H1 (cell line): ENCODE measurements around the gene CKLF. TPM values are rescaled to one million over a fixed set of nuclear protein-coding genes. Genes with fewer than 3 reads are reported as not detected.

Experiments
- CTBP2 ChIP-seq: IDR thresholded peaks from 2 replicates; pipeline ENCODE4 v1.7.0; 2011; ENCODE audit warnings: borderline replicate concordance, mild to moderate bottlenecking, moderate library complexity, mixed read lengths, low read length; ENCODE audit not compliant: insufficient read depth, insufficient read length
- FOSL1 ChIP-seq: IDR thresholded peaks from 2 replicates; pipeline ENCODE4 v1.6.1; 2011; ENCODE audit warnings: mild to moderate bottlenecking, low read depth, low read length, moderate library complexity; ENCODE audit not compliant: insufficient read depth
- NANOG ChIP-seq: IDR thresholded peaks from 2 replicates; pipeline ENCODE4 v1.6.1; 2011; ENCODE audit warnings: low read length, low read depth, mild to moderate bottlenecking, inconsistent platforms; ENCODE audit not compliant: insufficient read depth, poor library complexity, severe bottlenecking
- TAF1 ChIP-seq: IDR thresholded peaks from 2 replicates; pipeline ENCODE4 v1.6.1; 2011; ENCODE audit warnings: mild to moderate bottlenecking, low read depth, low read length
- polyA plus RNA-seq, 7 experiments: library from polyadenylated mRNA; depleted of rRNA in 3 of 7; stranded (reverse) in 5 of 7; unstranded in 2 of 7; fragments of >200 nt in 5 of 7; fragments of 200-250 nt in 2 of 7; gene quantifications; 1 replicate in 5 of 7; 2 replicates in 1 of 7; 4 replicates in 1 of 7; pipeline versions ENCODE4 v1.2.1 to v1.2.3, GENCODE V29; 2011 to 2013; ENCODE audit warnings: missing spikeins in 2 of 7, mixed read lengths in 2 of 7
- total RNA-seq: library from RNA; stranded (reverse); fragmentation: NEBNext Ultra II Directional; extraction: Animal tissue kit (Norgen Biotek cat#: 25700); gene quantifications from 2 replicates; pipeline ENCODE4 v1.2.1, GENCODE V29; 2021
- TF ChIP-seq, protein P1 (sequence below): IDR thresholded peaks from 2 replicates; pipeline ENCODE4 v1.6.1; 2012; ENCODE audit warnings: inconsistent platforms
- TF ChIP-seq, protein P2 (sequence below): IDR thresholded peaks from 2 replicates; pipeline ENCODE4 v1.6.1; 2012; ENCODE audit warnings: low read length, inconsistent platforms

Gene CKLF
- total and polyA plus RNA-seq, 2 of the 8 experiments (the other 6 are each of a cell fraction or from before 2014, with no cell fraction given): 21.1 to 63.5 TPM

GRCh38 chr16:66511602-66512271 is 40.6 kb upstream of the CKLF start (continued):
- TF ChIP-seq, protein P1, sequence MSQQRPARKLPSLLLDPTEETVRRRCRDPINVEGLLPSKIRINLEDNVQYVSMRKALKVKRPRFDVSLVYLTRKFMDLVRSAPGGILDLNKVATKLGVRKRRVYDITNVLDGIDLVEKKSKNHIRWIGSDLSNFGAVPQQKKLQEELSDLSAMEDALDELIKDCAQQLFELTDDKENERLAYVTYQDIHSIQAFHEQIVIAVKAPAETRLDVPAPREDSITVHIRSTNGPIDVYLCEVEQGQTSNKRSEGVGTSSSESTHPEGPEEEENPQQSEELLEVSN: peak; percentile 37; the same call in 1 of the 2 replicates
- TF ChIP-seq, protein P2, sequence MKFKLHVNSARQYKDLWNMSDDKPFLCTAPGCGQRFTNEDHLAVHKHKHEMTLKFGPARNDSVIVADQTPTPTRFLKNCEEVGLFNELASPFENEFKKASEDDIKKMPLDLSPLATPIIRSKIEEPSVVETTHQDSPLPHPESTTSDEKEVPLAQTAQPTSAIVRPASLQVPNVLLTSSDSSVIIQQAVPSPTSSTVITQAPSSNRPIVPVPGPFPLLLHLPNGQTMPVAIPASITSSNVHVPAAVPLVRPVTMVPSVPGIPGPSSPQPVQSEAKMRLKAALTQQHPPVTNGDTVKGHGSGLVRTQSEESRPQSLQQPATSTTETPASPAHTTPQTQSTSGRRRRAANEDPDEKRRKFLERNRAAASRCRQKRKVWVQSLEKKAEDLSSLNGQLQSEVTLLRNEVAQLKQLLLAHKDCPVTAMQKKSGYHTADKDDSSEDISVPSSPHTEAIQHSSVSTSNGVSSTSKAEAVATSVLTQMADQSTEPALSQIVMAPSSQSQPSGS: peak; percentile 75
- peak; percentile 32; the same call in 1 of the 2 replicates for TF ChIP-seq TAF1
- TF ChIP-seq FOSL1: no peak
- TF ChIP-seq CTBP2: no peak
- TF ChIP-seq NANOG: peak; percentile 36
